Measurements from ENCODE around the gene PTPRA.

PTPRA gene

DNA sequence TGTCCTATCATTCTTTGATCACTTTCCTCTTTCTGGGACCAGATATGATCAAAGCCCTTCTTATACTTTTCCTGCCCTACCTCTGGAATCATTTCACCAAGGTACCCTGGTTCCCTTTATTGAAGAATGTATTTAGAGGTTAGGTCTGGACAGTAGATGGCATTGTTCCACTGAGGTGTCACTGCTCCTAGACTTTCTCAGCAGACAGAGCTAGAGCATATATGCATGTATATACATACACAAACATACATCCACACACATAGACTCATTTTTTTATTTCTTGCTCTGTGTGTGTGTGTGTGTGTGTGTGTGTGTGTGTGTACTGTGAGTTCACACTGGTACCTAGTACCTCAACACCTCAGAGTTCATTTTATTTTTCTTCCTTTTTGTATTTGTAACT is 40.9 kb downstream of the PTPRA start:
- no peak for DNase-seq (ENCODE audit: insufficient read length)
- TF ChIP-seq POLR2AphosphoS5 (IDR thresholded peaks at IDR 0.05; ENCODE audit: low read depth, low read length) (no peak), TAF1 (IDR thresholded peaks at IDR 0.05; ENCODE audit: borderline replicate concordance, low read depth, low read length) (no peak), POLR2A (IDR thresholded peaks at IDR 0.05; ENCODE audit: low read depth, low read length) (no peak)
- FAIRE-seq: no peak

DNA sequence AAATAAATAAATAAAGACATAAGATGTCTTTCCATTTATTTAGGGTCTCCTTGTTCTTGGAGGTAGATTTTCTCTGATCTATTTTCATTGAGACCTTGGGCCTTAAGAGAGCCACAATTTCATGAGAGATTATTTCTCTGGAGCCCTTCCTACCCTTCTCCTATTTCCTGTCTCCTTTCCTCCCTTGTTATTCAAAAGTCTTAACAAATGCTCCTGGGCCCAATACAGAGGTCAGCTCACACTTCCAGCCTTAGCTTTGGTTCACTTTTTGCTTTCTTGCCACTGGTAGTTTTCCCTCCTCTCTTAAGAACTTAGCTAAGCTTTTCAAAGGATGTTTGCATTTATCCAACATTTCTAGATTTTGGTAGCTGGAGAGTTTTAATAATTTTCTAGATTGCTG is 44.0 kb downstream of the PTPRA start:
- no peak for TF ChIP-seq POLR2A (IDR thresholded peaks at IDR 0.05; ENCODE audit: low read depth, low read length)
- TF ChIP-seq POLR2AphosphoS5 (IDR thresholded peaks at IDR 0.05; ENCODE audit: low read depth, low read length): no peak
- TF ChIP-seq TAF1 (IDR thresholded peaks at IDR 0.05; ENCODE audit: borderline replicate concordance, low read depth, low read length): no peak
- DNase-seq (ENCODE audit: insufficient read length): no peak
- FAIRE-seq: no peak

DNA sequence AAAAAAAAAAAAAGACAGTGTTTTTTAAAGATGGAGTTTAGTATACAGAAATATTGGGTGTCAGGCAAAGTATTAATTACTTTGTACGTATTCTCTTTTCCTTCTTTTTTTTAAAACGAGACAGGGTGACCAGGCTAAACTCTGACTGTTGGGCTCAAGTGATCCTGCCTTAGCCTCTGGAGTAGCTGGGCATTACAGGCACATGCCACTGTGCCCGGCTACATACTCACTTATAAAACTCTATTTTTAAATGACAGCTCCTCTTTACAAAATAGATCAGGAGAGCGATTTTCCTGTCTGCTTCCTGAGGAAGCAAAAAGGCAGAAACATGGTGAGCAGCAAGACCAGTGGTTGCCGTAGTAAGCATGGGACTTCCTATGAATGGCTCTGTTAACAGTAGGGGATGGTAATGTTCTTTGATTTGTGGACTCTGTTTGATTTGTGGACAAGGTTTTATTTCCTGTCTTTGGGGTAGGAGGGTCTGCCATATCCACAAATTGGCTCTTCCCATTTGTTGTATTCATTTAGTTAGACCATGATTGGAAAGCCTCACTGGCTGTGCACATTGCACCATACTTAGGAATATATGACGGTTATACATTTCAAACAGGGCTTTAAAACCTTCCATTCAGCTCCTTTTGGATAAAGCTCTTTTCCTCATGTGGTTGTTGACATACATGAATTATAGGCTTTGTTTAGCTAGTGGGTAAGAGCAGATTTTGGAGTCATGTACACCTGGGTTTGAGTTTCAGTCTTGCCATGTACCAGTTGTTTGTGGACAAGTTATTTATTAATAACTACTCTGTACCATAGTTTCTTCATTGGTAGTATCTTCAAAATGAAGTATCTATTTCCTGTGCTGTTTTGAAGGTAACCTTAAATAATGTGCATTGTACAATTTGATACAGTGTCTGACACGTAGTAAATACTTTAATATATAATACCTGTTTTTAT is 45.1 kb downstream of the PTPRA start:
- TF ChIP-seq POLR2AphosphoS5 (IDR thresholded peaks at IDR 0.05; ENCODE audit: low read depth, low read length) (no peak), TAF1 (IDR thresholded peaks at IDR 0.05; ENCODE audit: borderline replicate concordance, low read depth, low read length) (no peak), POLR2A (IDR thresholded peaks at IDR 0.05; ENCODE audit: low read depth, low read length) (no peak)
- FAIRE-seq: no peak
- no peak for DNase-seq (ENCODE audit: insufficient read length)

DNA sequence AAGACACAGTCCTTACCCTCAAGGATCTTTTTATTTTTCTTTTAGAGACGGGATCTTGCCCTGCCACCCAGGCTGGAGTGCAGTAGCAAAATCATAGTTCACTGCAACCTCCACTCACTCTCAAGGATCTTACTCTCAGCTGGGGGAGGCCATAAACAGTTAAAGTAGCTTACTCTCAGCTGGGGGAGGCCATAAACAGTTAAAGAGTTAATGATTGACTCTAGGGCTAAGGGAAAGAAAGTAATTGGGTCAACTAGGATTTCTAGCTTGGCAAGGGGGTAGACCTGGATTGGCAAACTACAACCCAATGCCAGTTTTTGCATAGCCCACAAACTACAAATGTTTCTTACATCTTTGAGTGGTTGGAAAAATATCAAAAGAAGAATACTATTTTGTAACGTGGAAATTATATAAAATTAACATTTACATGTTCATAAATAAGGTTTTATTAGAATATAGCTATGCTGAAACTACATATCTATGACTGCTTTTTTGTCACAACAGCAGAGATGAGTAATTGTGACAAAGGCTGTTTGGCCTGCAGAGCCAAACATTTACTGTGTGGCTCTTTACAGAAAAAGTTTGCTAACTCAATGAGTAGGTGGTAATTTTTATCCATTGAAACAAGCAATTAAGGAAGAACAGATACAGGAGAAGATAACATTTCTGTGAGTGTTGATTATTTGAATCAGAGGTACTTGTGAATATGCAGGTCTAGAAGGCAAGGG is 46.4 kb downstream of the PTPRA start:
- no peak for TF ChIP-seq TAF1 (IDR thresholded peaks at IDR 0.05; ENCODE audit: borderline replicate concordance, low read depth, low read length)
- TF ChIP-seq POLR2AphosphoS5 (IDR thresholded peaks at IDR 0.05; ENCODE audit: low read depth, low read length): no peak
- DNase-seq (ENCODE audit: insufficient read length): no peak

DNA sequence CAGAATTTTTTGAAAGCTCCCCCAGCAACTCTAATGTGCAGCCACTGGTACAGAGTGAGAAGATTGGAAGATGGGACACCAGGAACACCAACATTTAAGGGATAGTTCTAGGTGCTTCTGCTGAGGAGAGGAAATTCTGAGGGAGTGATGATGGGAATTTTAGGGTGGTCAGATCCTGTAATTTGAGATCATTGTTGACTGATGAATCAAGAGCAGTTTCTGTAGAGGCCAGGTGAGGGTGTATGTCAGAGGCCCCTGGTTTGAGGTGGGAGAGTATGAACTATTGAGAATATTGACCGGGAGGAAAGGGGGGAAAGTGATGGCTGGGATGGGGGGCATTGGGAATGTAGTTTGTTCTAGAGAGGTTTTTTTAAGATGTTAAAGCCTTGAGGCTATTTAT is 47.2 kb downstream of the PTPRA start:
- DNase-seq (ENCODE audit: insufficient read length) (no peak), FAIRE-seq (no peak)
- no peak for TF ChIP-seq POLR2A (IDR thresholded peaks at IDR 0.05; ENCODE audit: low read depth, low read length)
- TF ChIP-seq TAF1 (IDR thresholded peaks at IDR 0.05; ENCODE audit: borderline replicate concordance, low read depth, low read length): no peak
- TF ChIP-seq POLR2AphosphoS5 (IDR thresholded peaks at IDR 0.05; ENCODE audit: low read depth, low read length): no peak

More for the DNA sequence above, 46.4 kb downstream of the PTPRA start:
- no peak for FAIRE-seq

DNA sequence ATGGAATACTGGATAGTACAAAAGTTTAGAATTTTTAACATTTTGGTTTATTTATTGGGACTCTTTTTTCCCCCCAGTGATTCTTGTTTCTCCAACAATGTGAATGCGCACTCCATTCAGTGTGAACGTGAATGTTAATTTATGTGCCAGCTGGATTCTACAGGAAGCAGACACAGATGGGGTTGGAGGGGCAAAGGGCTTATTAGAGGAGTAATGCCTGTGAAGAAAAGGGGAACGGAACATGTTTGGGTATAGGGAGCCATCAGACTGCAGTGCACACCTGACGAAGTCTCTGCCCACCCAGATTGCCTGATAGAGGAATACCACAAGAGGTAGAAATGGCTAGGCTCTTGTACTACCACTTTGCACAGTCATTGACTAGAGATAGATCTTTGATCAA is 48.2 kb downstream of the PTPRA start:
- FAIRE-seq: no peak
- TF ChIP-seq POLR2A (IDR thresholded peaks at IDR 0.05; ENCODE audit: low read depth, low read length) (no peak), POLR2AphosphoS5 (IDR thresholded peaks at IDR 0.05; ENCODE audit: low read depth, low read length) (no peak), TAF1 (IDR thresholded peaks at IDR 0.05; ENCODE audit: borderline replicate concordance, low read depth, low read length) (no peak)
- DNase-seq (ENCODE audit: insufficient read length): no peak

DNA sequence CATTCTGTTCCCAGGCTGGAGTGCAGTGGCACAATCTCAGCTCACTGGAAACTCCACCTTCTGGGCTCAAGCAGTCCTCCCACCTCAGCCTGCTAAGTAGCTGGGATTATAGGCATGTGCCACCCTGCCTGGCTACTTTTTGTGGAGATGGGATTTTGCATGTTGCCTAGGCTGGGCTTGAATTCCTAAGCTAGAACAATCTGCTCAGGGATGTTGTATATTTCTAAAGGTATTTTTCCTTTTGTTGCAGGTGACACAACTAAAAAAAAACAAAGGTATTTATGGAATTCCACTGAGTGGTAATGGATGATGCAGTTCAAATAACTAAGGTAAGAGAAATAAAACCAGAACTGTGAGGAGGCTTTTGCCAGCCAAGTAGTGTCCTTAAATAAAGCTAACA is 49.7 kb downstream of the PTPRA start:
- no peak for FAIRE-seq
- DNase-seq (ENCODE audit: insufficient read length): no peak

DNA sequence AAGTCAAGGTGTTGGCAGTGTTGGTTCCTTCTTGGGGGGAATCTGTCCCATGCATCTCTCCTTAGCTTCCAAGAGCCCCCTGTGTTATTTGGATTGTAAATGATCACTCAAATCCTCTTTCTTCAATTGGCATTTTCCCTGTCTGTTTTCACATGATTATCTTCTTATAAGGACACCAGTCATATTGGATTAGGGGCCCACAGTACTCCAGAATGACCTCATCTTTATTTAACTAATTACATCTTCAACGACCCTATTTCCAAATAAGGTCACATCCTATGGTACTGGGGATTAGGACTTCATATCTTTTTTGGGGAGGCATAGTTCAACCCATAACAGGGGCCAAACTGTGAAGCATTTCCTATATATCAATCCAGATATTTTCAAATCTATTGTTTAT is 57.3 kb downstream of the PTPRA start:
- no peak for FAIRE-seq
- no peak for TF ChIP-seq TAF1 (IDR thresholded peaks at IDR 0.05; ENCODE audit: borderline replicate concordance, low read depth, low read length)
- no peak for TF ChIP-seq POLR2AphosphoS5 (IDR thresholded peaks at IDR 0.05; ENCODE audit: low read depth, low read length)
- no peak for TF ChIP-seq POLR2A (IDR thresholded peaks at IDR 0.05; ENCODE audit: low read depth, low read length)
- no peak for DNase-seq (ENCODE audit: insufficient read length)

More for the DNA sequence above, 49.7 kb downstream of the PTPRA start:
- TF ChIP-seq TAF1 (IDR thresholded peaks at IDR 0.05; ENCODE audit: borderline replicate concordance, low read depth, low read length) (no peak), POLR2AphosphoS5 (IDR thresholded peaks at IDR 0.05; ENCODE audit: low read depth, low read length) (no peak), POLR2A (IDR thresholded peaks at IDR 0.05; ENCODE audit: low read depth, low read length) (no peak)

DNA sequence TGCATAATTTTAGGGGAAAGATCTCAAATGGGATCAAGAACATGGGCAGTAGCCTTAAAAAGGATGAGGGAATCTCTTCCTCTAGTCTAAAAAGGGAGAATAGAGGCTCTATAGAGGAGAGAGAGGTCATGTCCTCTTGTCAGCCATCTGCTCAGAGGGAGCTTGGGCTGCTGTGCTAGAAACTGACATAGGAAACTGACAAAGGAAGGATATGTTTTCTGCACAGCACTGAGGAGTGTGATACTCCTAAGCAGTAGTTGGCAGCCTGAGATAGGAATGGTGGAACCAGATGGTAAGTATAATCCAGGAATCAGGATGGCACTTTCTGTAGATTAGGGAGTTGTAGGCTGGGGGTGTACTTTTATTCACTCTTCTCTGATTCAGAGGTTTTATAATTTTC is 59.2 kb downstream of the PTPRA start:
- FAIRE-seq (no peak), DNase-seq (ENCODE audit: insufficient read length) (no peak)
- TF ChIP-seq TAF1 (IDR thresholded peaks at IDR 0.05; ENCODE audit: borderline replicate concordance, low read depth, low read length): no peak
- TF ChIP-seq POLR2AphosphoS5 (IDR thresholded peaks at IDR 0.05; ENCODE audit: low read depth, low read length): no peak
- no peak for TF ChIP-seq POLR2A (IDR thresholded peaks at IDR 0.05; ENCODE audit: low read depth, low read length)

DNA sequence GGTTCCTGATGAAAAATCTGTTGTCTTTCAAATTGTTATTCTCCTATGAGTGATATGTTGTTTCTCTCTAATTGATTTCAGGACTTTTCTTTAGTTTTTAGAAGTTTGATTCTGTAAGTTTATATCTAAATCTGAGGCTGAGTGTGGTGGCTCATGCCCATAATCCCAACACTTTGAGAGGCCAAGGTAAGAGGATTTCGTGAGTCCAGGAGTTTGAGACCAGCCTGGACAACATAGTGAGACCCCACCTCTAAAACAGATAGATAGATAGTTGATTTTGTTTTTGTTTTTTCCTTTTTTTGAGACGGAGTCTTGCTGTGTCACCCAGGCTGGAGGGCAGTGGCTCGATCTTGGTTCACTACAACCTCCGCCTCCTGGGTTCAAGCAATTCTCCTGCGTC is 64.6 kb downstream of the PTPRA start:
- TF ChIP-seq POLR2AphosphoS5 (IDR thresholded peaks at IDR 0.05; ENCODE audit: low read depth, low read length) (no peak), TAF1 (IDR thresholded peaks at IDR 0.05; ENCODE audit: borderline replicate concordance, low read depth, low read length) (no peak), POLR2A (IDR thresholded peaks at IDR 0.05; ENCODE audit: low read depth, low read length) (no peak)
- no peak for FAIRE-seq
- no peak for DNase-seq (ENCODE audit: insufficient read length)

DNA sequence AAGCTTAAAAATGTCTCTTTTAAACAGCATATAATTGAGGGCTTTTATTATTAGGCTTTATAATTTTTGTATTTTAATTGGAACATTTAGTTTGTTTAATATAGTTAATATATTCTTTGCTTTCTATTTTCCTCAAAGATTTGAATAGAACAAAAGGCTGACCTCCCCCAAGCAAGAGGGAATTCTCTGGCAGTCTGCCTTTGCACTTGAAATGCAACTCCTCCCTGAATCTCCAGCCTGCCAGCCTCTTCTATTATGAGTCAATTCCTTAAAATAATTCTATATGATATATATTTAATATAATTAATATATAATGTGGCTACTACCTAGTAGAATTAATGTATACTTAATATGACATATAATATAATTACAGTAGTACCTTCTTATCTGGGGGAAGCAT is 69.2 kb downstream of the PTPRA start:
- TF ChIP-seq POLR2A (IDR thresholded peaks at IDR 0.05; ENCODE audit: low read depth, low read length) (no peak), TAF1 (IDR thresholded peaks at IDR 0.05; ENCODE audit: borderline replicate concordance, low read depth, low read length) (no peak), POLR2AphosphoS5 (IDR thresholded peaks at IDR 0.05; ENCODE audit: low read depth, low read length) (no peak)
- DNase-seq (ENCODE audit: insufficient read length): no peak
- FAIRE-seq: no peak

Data from GM12892 (cell line).